Bone marrow (tissue), 2 donors: ENCODE measurements around the gene SNAP91.
"Not testable (repeated sequence)": the region's sequence is repeated elsewhere in the genome, so short reads cannot be mapped to it uniquely, and the experiment has no call there.

Experiments used
- DNase-seq, 2 donors: peaks; one replicate each; lab custom pipeline; 2025; lab: John Stamatoyannopoulos, UW

The SNAP91 gene

GRCh38 chr6:83708970-83709747, at the start of gene SNAP91:
Gene SNAP91 (minus strand): TSS chr6:83709101. CDS start chr6:83707927, 1,174 bp downstream.
- DNase-seq: no peak

GRCh38 chr6:83758533-83758932, 49.6 kb upstream of the SNAP91 start:
- DNase-seq: no peak

- no peak for DNase-seq
Observed at GRCh38 chr6:83757021-83757420, 48.1 kb upstream of the SNAP91 start.

GRCh38 chr6:83756565-83756964, 47.7 kb upstream of the SNAP91 start:
- no peak for DNase-seq

GRCh38 chr6:83752375-83752774, 43.5 kb upstream of the SNAP91 start:
- not testable (repeated sequence) for DNase-seq

GRCh38 chr6:83741089-83741488, 32.2 kb upstream of the SNAP91 start:
- no peak for DNase-seq

GRCh38 chr6:83735461-83735860, 26.6 kb upstream of the SNAP91 start:
- no peak for DNase-seq

- DNase-seq: no peak
Observed at GRCh38 chr6:83729871-83730270, 21.0 kb upstream of the SNAP91 start.

- no peak for DNase-seq
Observed at GRCh38 chr6:83722876-83723275, 14.0 kb upstream of the SNAP91 start.

GRCh38 chr6:83717809-83718208, 8.9 kb upstream of the SNAP91 start:
- no peak for DNase-seq

GRCh38 chr6:83711958-83712357, 3.1 kb upstream of the SNAP91 start:
- no peak for DNase-seq

- no peak for DNase-seq
Observed at GRCh38 chr6:83709748-83710050, 798 bp upstream of the SNAP91 start.

- DNase-seq: no peak
Observed at GRCh38 chr6:83708546-83708969, 343 bp downstream of the SNAP91 start.

- no peak for DNase-seq
Observed at GRCh38 chr6:83707829-83708545, 914 bp downstream of the SNAP91 start.

- DNase-seq: no peak
Observed at GRCh38 chr6:83702749-83703148, 6.2 kb downstream of the SNAP91 start.

GRCh38 chr6:83702077-83702476, 6.8 kb downstream of the SNAP91 start:
- DNase-seq: no peak

- no peak for DNase-seq
Observed at GRCh38 chr6:83696674-83697073, 12.2 kb downstream of the SNAP91 start.

- DNase-seq: no peak
Observed at GRCh38 chr6:83685481-83685880, 23.4 kb downstream of the SNAP91 start.

GRCh38 chr6:83677791-83678190, 31.1 kb downstream of the SNAP91 start:
- no peak for DNase-seq

- no peak for DNase-seq
Observed at GRCh38 chr6:83637953-83638352, 70.9 kb downstream of the SNAP91 start.

- DNase-seq: no peak
Observed at GRCh38 chr6:83636800-83637199, 72.1 kb downstream of the SNAP91 start.

- DNase-seq: no peak
Observed at GRCh38 chr6:83633609-83634008, 75.3 kb downstream of the SNAP91 start.

- no peak for DNase-seq
Observed at GRCh38 chr6:83633149-83633548, 75.8 kb downstream of the SNAP91 start.

- not testable (repeated sequence) for DNase-seq
Observed at GRCh38 chr6:83629908-83630307, 79.0 kb downstream of the SNAP91 start.
